Left lung (tissue), 10 donors: ENCODE results near the gene IGF2BP1. TPM values are rescaled to one million over a fixed set of nuclear protein-coding genes. Genes with fewer than 3 reads are reported as not detected.
"Not testable (repeated sequence)": the region's sequence is repeated elsewhere in the genome, so short reads cannot be mapped to it uniquely, and the experiment has no call there.

Experiments used
- ATAC-seq: fragments of 200-7000 bp; cut with Tn5 transposase; one replicate; pipeline ENCODE4 v1.9.1; 2020; ENCODE audit warnings: moderate library complexity
- DNase-seq, 4 donors: peaks; one replicate each; pipeline ENCODE4 v3.0.0-alpha.2; 2013 to 2020
- H3K27ac ChIP-seq, 2 donors: fragments of 200-600 bp; sonication (generic) in 1 of 2; one replicate each; pipeline versions ENCODE4 v1.5.0 to v1.8.0; 2020 to 2021
- H3K27me3 ChIP-seq, 2 donors: fragments of 200-600 bp; sonication (generic) in 1 of 2; one replicate each; pipeline versions ENCODE4 v1.5.0 to v1.8.0; 2020 to 2021
- H3K36me3 ChIP-seq, 2 donors: fragments of 200-600 bp; sonication (generic) in 1 of 2; one replicate each; pipeline versions ENCODE4 v1.5.0 to v1.8.0; 2020 to 2021
- H3K4me1 ChIP-seq, 2 donors: fragments of 200-600 bp; one replicate each; pipeline ENCODE4 v1.8.0; 2021
- H3K4me3 ChIP-seq, 2 donors: fragments of 200-600 bp; sonication (generic) in 1 of 2; one replicate each; pipeline versions ENCODE4 v1.5.0 to v1.8.0; 2020 to 2021; ENCODE audit warnings: mild to moderate bottlenecking in 1 of 2
- H3K9me3 ChIP-seq, 2 donors: fragments of 200-600 bp; sonication (generic) in 1 of 2; one replicate each; pipeline versions ENCODE4 v1.5.0 to v1.8.0; 2020 to 2021
- CTCF ChIP-seq, 2 donors: fragments of 200-600 bp; sonication (generic) in 1 of 2; IDR thresholded peaks; one replicate each; pipeline versions ENCODE4 v1.5.0 to v1.8.0; 2021; ENCODE audit warnings: antibody characterized with exemption in 2 of 2
- intact Hi-C, 2 donors: fragments of 100-400 bp; cut with DNase I; formaldehyde crosslinking; loops; one replicate each; pipeline versions ENCODE4 v1.11.2 to v1.14.2; 2022
- polyA plus RNA-seq, 6 donors: library from polyadenylated mRNA; unstranded; fragments of 120-200 nt; gene quantifications; one replicate each; pipeline ENCODE4 v1.2.1, GENCODE V29; 2013; ENCODE audit not compliant: insufficient read length in 6 of 6
- total RNA-seq, 2 donors: library from RNA; stranded (reverse); fragmentation: NEBNext Ultra II Directional; extraction: Animal tissue kit (Norgen Biotek cat#: 25700); gene quantifications; one replicate each; pipeline ENCODE4 v1.2.1, GENCODE V29; 2021
- donor health status: DM: no; HTN: yes; CAD: no.
- donor health status: DM: no; HTN: no; CAD: no.

IGF2BP1 gene
- total and polyA plus RNA-seq, 8 donors, result 0.23 to 32.1 (median 28.3) TPM

DNA sequence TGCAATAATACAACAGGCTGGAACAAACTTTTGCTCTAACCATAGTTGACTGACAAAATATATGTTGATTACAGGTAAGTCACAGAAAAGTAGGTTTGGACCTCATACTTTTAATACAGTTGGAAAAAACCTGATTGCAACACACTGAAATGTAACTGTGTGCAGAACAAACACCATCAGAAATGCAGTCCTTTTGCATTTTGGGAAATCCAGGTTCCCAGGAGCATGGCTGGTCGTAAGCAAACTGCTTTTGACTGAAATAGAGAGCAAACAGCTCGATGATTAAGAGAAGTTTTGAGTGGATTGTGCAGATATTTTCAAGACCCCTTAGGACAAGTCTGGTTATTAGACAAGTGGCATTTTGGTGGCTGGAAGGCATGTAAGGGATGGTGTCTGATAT lies 8.0 kb downstream of the IGF2BP1 start:
- no peak overlapping the region for H3K27ac ChIP-seq
- no peaks in the 10 kb centered on the region for H3K4me1 ChIP-seq
- intact Hi-C loops, result no loop called here
- no peaks in the 10 kb centered on the region for H3K9me3 ChIP-seq
- H3K27me3 ChIP-seq, result peaks cover 85 to 100% of the 10 kb centered on the region in 2 donors
- no peak for TF ChIP-seq CTCF (IDR thresholded peaks at IDR 0.05)
- ATAC-seq, result no peak
- no peaks in the 10 kb centered on the region for H3K36me3 ChIP-seq
- peak in 1 of 4 donors; percentile 62 for DNase-seq
- H3K4me3 ChIP-seq, result no peak overlapping the region

GRCh38 chr17:49008908-49009307 lies 11.7 kb downstream of the IGF2BP1 start:
- DNase-seq, H3K4me1 ChIP-seq, intact Hi-C loops, H3K36me3 ChIP-seq, ATAC-seq, H3K27ac ChIP-seq, H3K9me3 ChIP-seq, H3K4me3 ChIP-seq: not testable (repeated sequence)
- H3K27me3 ChIP-seq, result peaks cover 75 to 100% of the 10 kb centered on the region in 2 donors

- no peak overlapping the region for H3K27ac ChIP-seq
- ATAC-seq, result no peak
Observed at GRCh38 chr17:49012769-49013255, 15.6 kb downstream of the IGF2BP1 start.

DNA sequence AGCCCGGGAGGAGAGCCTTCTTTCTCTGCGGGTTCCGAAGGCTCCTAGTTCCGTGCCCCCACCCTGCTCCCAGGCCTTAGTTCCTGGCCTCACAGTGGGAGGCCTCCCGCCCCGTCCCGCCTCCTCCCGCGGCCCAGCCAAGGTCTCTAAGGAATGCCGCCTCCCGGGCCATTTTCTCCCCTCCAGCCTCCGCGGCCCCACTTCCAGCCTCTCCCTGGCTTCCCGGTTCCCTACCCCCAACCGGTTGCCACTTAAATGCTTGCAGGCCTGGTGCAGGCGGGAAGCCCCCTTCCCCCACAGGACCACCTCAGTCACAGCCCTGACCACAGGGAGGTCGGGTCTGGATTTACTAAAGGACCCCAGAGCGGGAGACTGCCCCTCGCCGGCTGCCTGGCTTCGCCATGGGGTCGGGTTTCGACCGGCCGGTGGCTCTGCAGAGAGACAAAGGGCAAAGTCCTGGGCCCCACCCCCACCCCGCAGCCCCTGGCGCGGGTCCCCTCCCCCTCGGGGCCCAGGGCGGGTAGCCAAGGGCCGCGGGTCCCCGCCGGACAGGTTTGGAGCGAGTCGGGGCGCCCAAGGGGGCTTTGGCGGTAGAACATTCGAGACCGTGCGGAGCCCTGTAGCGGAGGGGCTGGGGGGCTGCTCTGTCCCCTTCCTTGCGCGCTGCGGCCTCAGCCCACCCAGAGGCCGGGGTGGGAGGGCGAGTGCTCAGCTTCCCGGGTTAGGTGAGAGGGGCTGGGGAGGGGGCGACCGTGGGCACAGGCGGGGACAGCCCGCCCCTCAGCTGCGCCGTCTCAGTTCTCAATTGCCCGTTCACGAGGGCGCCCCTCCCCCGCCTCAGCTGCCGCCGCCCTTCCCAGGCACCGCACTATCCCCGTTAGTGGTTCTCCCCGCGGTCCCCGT lies 16.4 kb downstream of the IGF2BP1 start:
- ATAC-seq (no peak), DNase-seq (no peak)
- intact Hi-C loops, result no loop called here
- Histone ChIP-seq H3K36me3 (no peaks in the 10 kb centered on the region), H3K9me3 (no peaks in the 10 kb centered on the region), H3K4me3 (no peak overlapping the region), H3K27me3 (peaks cover 53 to 100% of the 10 kb centered on the region in 2 donors), H3K27ac (no peak overlapping the region), H3K4me1 (no peaks in the 10 kb centered on the region)
- TF ChIP-seq CTCF (IDR thresholded peaks at IDR 0.05), result no peak

More at GRCh38 chr17:49012769-49013255, 15.6 kb downstream of the IGF2BP1 start:
- Histone ChIP-seq H3K36me3 (no peaks in the 10 kb centered on the region), H3K27me3 (peaks cover 60 to 100% of the 10 kb centered on the region in 2 donors), H3K4me1 (no peaks in the 10 kb centered on the region), H3K4me3 (no peak overlapping the region), H3K9me3 (no peaks in the 10 kb centered on the region)
- intact Hi-C loops, result no loop called here
- no peak for DNase-seq
- no peak for TF ChIP-seq CTCF (IDR thresholded peaks at IDR 0.05)

GRCh38 chr17:49015179-49015923 lies 18.2 kb downstream of the IGF2BP1 start:
- Histone ChIP-seq H3K27me3 (peaks cover 46 to 92% of the 10 kb centered on the region in 2 donors), H3K27ac (no peak overlapping the region)
- DNase-seq, result no peak

More at GRCh38 chr17:49015179-49015923, 18.2 kb downstream of the IGF2BP1 start:
- TF ChIP-seq CTCF (IDR thresholded peaks at IDR 0.05), result no peak
- ATAC-seq, result no peak
- H3K4me1 ChIP-seq, result no peaks in the 10 kb centered on the region
- H3K9me3 ChIP-seq, result no peaks in the 10 kb centered on the region
- no peaks in the 10 kb centered on the region for H3K36me3 ChIP-seq
- intact Hi-C loops, result no loop called here
- no peak overlapping the region for H3K4me3 ChIP-seq
